Brain microvascular endothelial cell (primary cell): ENCODE measurements around the gene CEP192.

Experiments
- DNase-seq: peaks from one replicate; pipeline ENCODE4 v3.0.0-alpha.2; 2020
- H3K27ac ChIP-seq: fragments of 250-450 bp; sonication (Bioruptor Pico); 2 replicates; pipeline ENCODE4 v1.5.1; 2020; ENCODE audit warnings: mild to moderate bottlenecking, moderate library complexity
- H3K27me3 ChIP-seq: fragments of 250-450 bp; sonication (Bioruptor Pico); replicated peaks from 2 replicates; pipeline ENCODE4 v1.5.1; 2020; ENCODE audit warnings: mild to moderate bottlenecking
- H3K36me3 ChIP-seq: fragments of 250-450 bp; sonication (Bioruptor Pico); replicated peaks from 2 replicates; pipeline ENCODE4 v1.5.1; 2020; ENCODE audit warnings: mild to moderate bottlenecking
- H3K4me3 ChIP-seq: 2 replicates; pipeline ENCODE4 v1.5.1; 2011; ENCODE audit warnings: low read depth, mild to moderate bottlenecking, control low read depth, low read length, moderate library complexity
- CTCF ChIP-seq: IDR thresholded peaks from 2 replicates; pipeline ENCODE4 v1.5.1; 2011; ENCODE audit warnings: low read depth, mild to moderate bottlenecking, moderate library complexity, low read length, control low read depth, inconsistent platforms; ENCODE audit errors: missing control alignments
- in situ Hi-C: cut with HindIII; loops from 2 replicates; pipeline ENCODE4 v1.10.0; 2017; ENCODE audit warnings: low sequenced_read_pairs, low pct_ligation_motif_present

Gene CEP192

GRCh38 chr18:13005289-13005688 is 14.1 kb downstream of the CEP192 start:
- TF ChIP-seq CTCF = no peak
- in situ Hi-C loops = no loop called here
- no peak for DNase-seq
- H3K36me3 ChIP-seq = no peaks in the 10 kb centered on the region
- no peak overlapping the region for H3K27ac ChIP-seq
- no peak overlapping the region for H3K4me3 ChIP-seq
- no peaks in the 10 kb centered on the region for H3K27me3 ChIP-seq

GRCh38 chr18:13006531-13007247 is 15.5 kb downstream of the CEP192 start:
- H3K36me3 ChIP-seq = peaks cover 1% of the 10 kb centered on the region
- TF ChIP-seq CTCF = no peak
- DNase-seq = no peak
- no peak overlapping the region for H3K27ac ChIP-seq
- no peak overlapping the region for H3K4me3 ChIP-seq
- in situ Hi-C loops = no loop called here
- H3K27me3 ChIP-seq = no peaks in the 10 kb centered on the region

- DNase-seq = no peak
- H3K4me3 ChIP-seq = no peak overlapping the region
- peaks cover 5% of the 10 kb centered on the region for H3K36me3 ChIP-seq
- TF ChIP-seq CTCF = no peak
- in situ Hi-C loops = no loop called here
- H3K27me3 ChIP-seq = no peaks in the 10 kb centered on the region
- H3K27ac ChIP-seq = no peak overlapping the region
These were observed 16.0 kb downstream of the CEP192 start for GRCh38 chr18:13007248-13007560.

- no peak for TF ChIP-seq CTCF
- Histone ChIP-seq H3K27ac (no peak overlapping the region), H3K4me3 (no peak overlapping the region), H3K27me3 (no peaks in the 10 kb centered on the region), H3K36me3 (peaks cover 12% of the 10 kb centered on the region)
- no peak for DNase-seq
- in situ Hi-C loops = no loop called here
These were observed 20.6 kb downstream of the CEP192 start for GRCh38 chr18:13011719-13012118.

- in situ Hi-C loops = no loop called here
- no peaks in the 10 kb centered on the region for H3K27me3 ChIP-seq
- no peak overlapping the region for H3K27ac ChIP-seq
- no peak overlapping the region for H3K4me3 ChIP-seq
- TF ChIP-seq CTCF = no peak
- H3K36me3 ChIP-seq = peaks cover 12% of the 10 kb centered on the region
- no peak for DNase-seq
These were observed 23.1 kb downstream of the CEP192 start for GRCh38 chr18:13014232-13014631.

GRCh38 chr18:13014818-13015217 is 23.7 kb downstream of the CEP192 start:
- Histone ChIP-seq H3K36me3 (peaks cover 12% of the 10 kb centered on the region), H3K27ac (no peak overlapping the region), H3K4me3 (no peak overlapping the region), H3K27me3 (no peaks in the 10 kb centered on the region)
- TF ChIP-seq CTCF = no peak
- in situ Hi-C loops = no loop called here
- no peak for DNase-seq
